ENCODE results near the gene FAM222A. TPM values are rescaled to one million over a fixed set of nuclear protein-coding genes. Genes with fewer than 3 reads are reported as not detected.

Gene FAM222A
- polyA plus RNA-seq, 3 donors = 0.09 TPM; not detected in 2

DNA sequence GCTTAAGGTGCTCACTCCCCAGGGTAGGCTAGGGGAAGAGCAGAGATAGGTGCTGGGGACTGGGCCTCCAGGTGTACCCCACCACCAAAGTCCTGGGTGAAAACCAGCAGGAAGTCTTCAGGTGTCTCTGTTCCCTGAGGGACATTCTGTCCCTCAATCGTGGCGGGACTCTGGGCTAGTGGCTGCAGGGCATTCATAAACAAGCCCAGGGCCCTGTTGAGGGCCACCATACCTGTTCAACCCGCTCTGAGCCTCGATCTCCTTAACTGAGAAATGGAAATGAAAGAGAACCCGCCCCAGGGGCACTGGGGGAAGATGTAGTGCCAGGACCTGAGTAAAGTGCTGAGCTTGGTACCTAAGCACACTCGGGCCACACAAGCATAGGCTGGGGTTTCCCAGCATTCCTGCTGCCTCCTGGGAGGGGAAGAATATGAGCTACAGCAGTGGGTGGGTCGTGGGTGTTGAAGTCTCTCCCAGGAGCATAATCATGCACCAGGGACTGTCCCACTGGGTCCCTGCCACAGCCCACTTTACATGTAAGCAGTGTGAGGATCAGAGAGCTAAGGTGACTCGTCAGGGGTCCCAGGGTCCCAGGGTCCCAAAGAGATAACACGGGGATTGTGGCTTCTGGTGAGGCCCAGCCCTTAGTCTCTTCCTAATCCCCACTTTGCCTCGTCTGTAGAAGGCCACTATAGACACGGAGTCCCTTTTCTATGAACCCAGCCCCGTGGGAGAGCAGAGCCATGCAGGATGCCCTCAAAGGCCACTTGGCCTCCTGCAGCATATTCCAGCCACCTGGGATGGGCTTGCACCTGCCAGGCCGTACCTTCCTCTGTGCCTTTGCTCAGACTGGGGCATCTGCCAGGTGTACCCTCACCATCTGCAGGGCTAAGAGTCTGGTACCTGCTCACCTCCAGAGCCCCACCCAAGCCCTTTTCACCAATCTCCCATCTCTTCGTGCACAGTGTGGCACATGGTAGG is 14.4 kb downstream of the FAM222A start:
- Histone ChIP-seq H3K27ac (ENCODE audit: low read depth in 1 of 2, low read length in 2 of 2) (no peak overlapping the region), H3K4me2 (replicated peaks; ENCODE audit: extremely low read depth, low read length, poor library complexity, severe bottlenecking) (no peak overlapping the region), H3K4me3 (replicated peaks in 1 of 3; ENCODE audit: low read depth in 2 of 3, low read length in 3 of 3) (no peak overlapping the region), H3K9ac (ENCODE audit: insufficient read depth, low read length, poor library complexity, severe bottlenecking) (no peak overlapping the region), H3K9me3 (replicated peaks in 1 of 2; ENCODE audit: control insufficient read depth in 1 of 2, insufficient read depth in 1 of 2, low read length in 2 of 2) (no peaks in the 10 kb centered on the region), H4K20me1 (ENCODE audit: insufficient read depth, low read length) (no peaks in the 10 kb centered on the region), H3K79me2 (ENCODE audit: insufficient read depth, low read length) (no peaks in the 10 kb centered on the region), H2AFZ (ENCODE audit: insufficient read depth, low read depth, low read length, poor library complexity, severe bottlenecking) (no peak overlapping the region), H3K4me1 (ENCODE audit: control insufficient read depth in 1 of 2, insufficient read depth in 2 of 2, low read length in 2 of 2) (no peaks in the 10 kb centered on the region), H3K36me3 (replicated peaks in 1 of 2; ENCODE audit: control insufficient read depth in 1 of 2, insufficient read depth in 2 of 2, low read length in 2 of 2) (no peaks in the 10 kb centered on the region), H3K27me3 (ENCODE audit: control insufficient read depth in 2 of 2, insufficient read depth in 2 of 2, low read length in 2 of 2) (no peaks in the 10 kb centered on the region)
- TF ChIP-seq, protein P1, sequence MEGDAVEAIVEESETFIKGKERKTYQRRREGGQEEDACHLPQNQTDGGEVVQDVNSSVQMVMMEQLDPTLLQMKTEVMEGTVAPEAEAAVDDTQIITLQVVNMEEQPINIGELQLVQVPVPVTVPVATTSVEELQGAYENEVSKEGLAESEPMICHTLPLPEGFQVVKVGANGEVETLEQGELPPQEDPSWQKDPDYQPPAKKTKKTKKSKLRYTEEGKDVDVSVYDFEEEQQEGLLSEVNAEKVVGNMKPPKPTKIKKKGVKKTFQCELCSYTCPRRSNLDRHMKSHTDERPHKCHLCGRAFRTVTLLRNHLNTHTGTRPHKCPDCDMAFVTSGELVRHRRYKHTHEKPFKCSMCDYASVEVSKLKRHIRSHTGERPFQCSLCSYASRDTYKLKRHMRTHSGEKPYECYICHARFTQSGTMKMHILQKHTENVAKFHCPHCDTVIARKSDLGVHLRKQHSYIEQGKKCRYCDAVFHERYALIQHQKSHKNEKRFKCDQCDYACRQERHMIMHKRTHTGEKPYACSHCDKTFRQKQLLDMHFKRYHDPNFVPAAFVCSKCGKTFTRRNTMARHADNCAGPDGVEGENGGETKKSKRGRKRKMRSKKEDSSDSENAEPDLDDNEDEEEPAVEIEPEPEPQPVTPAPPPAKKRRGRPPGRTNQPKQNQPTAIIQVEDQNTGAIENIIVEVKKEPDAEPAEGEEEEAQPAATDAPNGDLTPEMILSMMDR (IDR thresholded peaks at IDR 0.05) = no peak
- Mint-ChIP-seq H3K4me3 (no peak overlapping the region), H3K27me3 (ENCODE audit: low read depth in 3 of 3) (peaks cover 2 to 10% (median 8%) of the 10 kb centered on the region in 3 donors), H3K36me3 (no peaks in the 10 kb centered on the region), H3K9me3 (no peaks in the 10 kb centered on the region), H3K27ac (no peak overlapping the region), H3K4me1 (no peaks in the 10 kb centered on the region)
- no peak for DNase-seq
- intact Hi-C loops (cut with micrococcal nuclease) = no loop called here
- 93% methylated on average over 12 of the region's 14 CpGs for WGBS (ENCODE audit: insufficient coverage)

DNA sequence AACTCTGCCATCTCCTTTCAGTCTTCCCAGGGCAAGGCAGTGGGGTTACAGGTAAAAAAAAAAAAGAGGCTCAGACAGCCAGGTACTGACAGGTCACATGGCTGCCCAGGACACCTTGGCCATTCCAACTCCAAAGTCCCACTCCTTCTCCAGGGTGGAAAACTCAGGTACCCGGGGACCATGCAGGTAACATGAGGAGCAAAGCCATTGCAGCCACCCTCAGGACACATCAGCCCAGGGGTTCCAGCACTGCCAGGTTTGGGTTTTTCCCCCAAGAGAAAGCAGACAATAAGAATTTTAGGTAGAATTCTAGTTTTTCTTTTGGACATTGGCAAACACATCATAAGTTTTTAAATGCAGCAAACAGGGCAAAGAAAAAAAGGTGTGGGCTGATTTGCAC is 15.3 kb downstream of the FAM222A start:
- H3K9me3 Mint-ChIP-seq = no peaks in the 10 kb centered on the region
- Histone ChIP-seq H3K4me1 (ENCODE audit: control insufficient read depth in 1 of 2, insufficient read depth in 2 of 2, low read length in 2 of 2) (no peaks in the 10 kb centered on the region), H3K9me3 (replicated peaks in 1 of 2; ENCODE audit: control insufficient read depth in 1 of 2, insufficient read depth in 1 of 2, low read length in 2 of 2) (no peaks in the 10 kb centered on the region), H3K9ac (ENCODE audit: insufficient read depth, low read length, poor library complexity, severe bottlenecking) (no peak overlapping the region), H4K20me1 (ENCODE audit: insufficient read depth, low read length) (no peaks in the 10 kb centered on the region), H3K79me2 (ENCODE audit: insufficient read depth, low read length) (no peaks in the 10 kb centered on the region), H3K4me2 (replicated peaks; ENCODE audit: extremely low read depth, low read length, poor library complexity, severe bottlenecking) (no peak overlapping the region), H3K27ac (ENCODE audit: low read depth in 1 of 2, low read length in 2 of 2) (no peak overlapping the region), H2AFZ (ENCODE audit: insufficient read depth, low read depth, low read length, poor library complexity, severe bottlenecking) (no peak overlapping the region), H3K27me3 (ENCODE audit: control insufficient read depth in 2 of 2, insufficient read depth in 2 of 2, low read length in 2 of 2) (peaks cover 0 to 4% of the 10 kb centered on the region in 2 donors), H3K36me3 (replicated peaks in 1 of 2; ENCODE audit: control insufficient read depth in 1 of 2, insufficient read depth in 2 of 2, low read length in 2 of 2) (no peaks in the 10 kb centered on the region), H3K4me3 (replicated peaks in 1 of 3; ENCODE audit: low read depth in 2 of 3, low read length in 3 of 3) (no peak overlapping the region)
- H3K27ac Mint-ChIP-seq = no peak overlapping the region
- peaks cover 8 to 15% (median 15%) of the 10 kb centered on the region in 3 donors for H3K27me3 Mint-ChIP-seq (ENCODE audit: low read depth in 3 of 3)
- no peaks in the 10 kb centered on the region for H3K36me3 Mint-ChIP-seq
- no peaks in the 10 kb centered on the region for H3K4me1 Mint-ChIP-seq
- intact Hi-C loops (cut with micrococcal nuclease) = no loop called here
- no peak overlapping the region for H3K4me3 Mint-ChIP-seq
- no peak for DNase-seq
- TF ChIP-seq, protein P1 (IDR thresholded peaks at IDR 0.05) = no peak
- WGBS (ENCODE audit: insufficient coverage) = 100% methylated on average over 1 of the region's 1 CpG
